ENCODE measurements around the gene SUMF2.

DNA sequence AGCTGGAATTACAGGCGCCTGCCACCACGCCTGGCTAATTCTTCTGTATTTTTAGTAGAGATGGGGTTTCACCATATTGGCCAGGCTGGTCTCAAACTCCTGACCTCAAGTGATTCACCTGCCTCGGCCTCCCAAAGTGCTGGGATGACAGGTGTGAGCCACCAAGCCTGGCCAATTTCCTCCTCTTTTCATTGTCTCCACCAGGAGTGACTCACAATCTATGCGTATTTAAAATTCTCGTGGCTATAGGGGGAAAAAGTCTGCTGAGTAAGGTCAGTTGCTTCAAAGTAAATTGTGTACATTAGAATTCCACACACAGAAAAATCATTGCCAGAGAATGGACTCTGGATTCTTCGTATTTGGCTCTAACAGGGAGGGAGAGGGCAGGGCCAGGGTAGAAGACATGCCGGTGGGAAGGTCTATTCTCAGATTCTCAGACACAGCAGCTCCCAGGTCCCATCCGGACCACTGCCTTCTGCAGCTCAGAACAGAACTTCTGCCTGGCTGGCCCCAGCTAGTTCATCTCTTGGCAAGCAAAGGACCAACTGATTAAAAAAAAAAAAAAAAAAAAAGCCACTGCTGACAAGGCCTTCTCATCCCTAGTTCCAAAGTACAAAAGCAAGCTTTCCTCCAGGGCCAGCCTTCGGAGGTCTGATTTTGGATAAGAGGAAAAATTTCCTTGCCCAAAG lies 35.0 kb upstream of the SUMF2 start:
- TF ChIP-seq, protein P1, sequence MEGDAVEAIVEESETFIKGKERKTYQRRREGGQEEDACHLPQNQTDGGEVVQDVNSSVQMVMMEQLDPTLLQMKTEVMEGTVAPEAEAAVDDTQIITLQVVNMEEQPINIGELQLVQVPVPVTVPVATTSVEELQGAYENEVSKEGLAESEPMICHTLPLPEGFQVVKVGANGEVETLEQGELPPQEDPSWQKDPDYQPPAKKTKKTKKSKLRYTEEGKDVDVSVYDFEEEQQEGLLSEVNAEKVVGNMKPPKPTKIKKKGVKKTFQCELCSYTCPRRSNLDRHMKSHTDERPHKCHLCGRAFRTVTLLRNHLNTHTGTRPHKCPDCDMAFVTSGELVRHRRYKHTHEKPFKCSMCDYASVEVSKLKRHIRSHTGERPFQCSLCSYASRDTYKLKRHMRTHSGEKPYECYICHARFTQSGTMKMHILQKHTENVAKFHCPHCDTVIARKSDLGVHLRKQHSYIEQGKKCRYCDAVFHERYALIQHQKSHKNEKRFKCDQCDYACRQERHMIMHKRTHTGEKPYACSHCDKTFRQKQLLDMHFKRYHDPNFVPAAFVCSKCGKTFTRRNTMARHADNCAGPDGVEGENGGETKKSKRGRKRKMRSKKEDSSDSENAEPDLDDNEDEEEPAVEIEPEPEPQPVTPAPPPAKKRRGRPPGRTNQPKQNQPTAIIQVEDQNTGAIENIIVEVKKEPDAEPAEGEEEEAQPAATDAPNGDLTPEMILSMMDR (IDR thresholded peaks at IDR 0.05; ENCODE audit: insufficient read depth, low read depth, low read length), result no peak
- no peak for TF ChIP-seq EZH2 (IDR thresholded peaks at IDR 0.05; ENCODE audit: insufficient read depth, low read length)
